Stimulated activated CD4-positive, alpha-beta T cell treated with anti-CD3 and anti-CD28 coated beads, Interleukin-4, amount 100 ng/mL, for 4 hours (primary cell): ENCODE measurements around the gene DEFB132.
"Not testable (repeated sequence)": the region's sequence is repeated elsewhere in the genome, so short reads cannot be mapped to it uniquely, and the experiment has no call there.

Experiments
- DNase-seq, 2 experiments: peaks; one replicate each; pipeline ENCODE4 v3.0.0-alpha.2; 2020

The DEFB132 gene

GRCh38 chr20:257419-257818 is at the start of gene DEFB132:
TSS of gene DEFB132 (plus strand) at chr20:257724. CDS start at chr20:257779, 55 bp downstream.
- DNase-seq = no peak

- DNase-seq = peak in 1 of 2 experiments; percentile 6
These were observed 48.5 kb upstream of the DEFB132 start for GRCh38 chr20:208942-209566.

GRCh38 chr20:210809-211502 is 46.6 kb upstream of the DEFB132 start:
- no peak for DNase-seq

GRCh38 chr20:214383-214782 is 43.1 kb upstream of the DEFB132 start:
- no peak for DNase-seq

- no peak for DNase-seq
These were observed 41.7 kb upstream of the DEFB132 start for GRCh38 chr20:215796-216195.

- DNase-seq = no peak
These were observed 40.3 kb upstream of the DEFB132 start for GRCh38 chr20:217266-217665.

- no peak for DNase-seq
These were observed 38.0 kb upstream of the DEFB132 start for GRCh38 chr20:219290-220115.

GRCh38 chr20:221258-221830 is 36.2 kb upstream of the DEFB132 start:
- DNase-seq = no peak

- DNase-seq = not testable (repeated sequence)
These were observed 31.6 kb upstream of the DEFB132 start for GRCh38 chr20:225879-226278.

- DNase-seq = no peak
These were observed 30.6 kb upstream of the DEFB132 start, which contains the start of gene DEFB129 for GRCh38 chr20:226958-227357. TSS of gene DEFB129 (plus strand) at chr20:227258. CDS start at chr20:227289, 31 bp downstream.

GRCh38 chr20:227439-228105 is 30.0 kb upstream of the DEFB132 start:
- DNase-seq = peak in 1 of 2 experiments; percentile 19

GRCh38 chr20:235891-236290 is 21.6 kb upstream of the DEFB132 start:
- no peak for DNase-seq

- peak; percentile 10 to 47 for DNase-seq
These were observed 20.0 kb upstream of the DEFB132 start for GRCh38 chr20:237489-237888.

GRCh38 chr20:237929-238328 is 19.6 kb upstream of the DEFB132 start:
- DNase-seq = no peak

GRCh38 chr20:242905-243304 is 14.6 kb upstream of the DEFB132 start:
- DNase-seq = no peak

- no peak for DNase-seq
These were observed 6.2 kb upstream of the DEFB132 start for GRCh38 chr20:251354-251753.

GRCh38 chr20:252801-253200 is 4.7 kb upstream of the DEFB132 start:
- DNase-seq = no peak

GRCh38 chr20:253447-253846 is 4.1 kb upstream of the DEFB132 start:
- not testable (repeated sequence) for DNase-seq

GRCh38 chr20:258269-258858 is 840 bp downstream of the DEFB132 start:
- no peak for DNase-seq

GRCh38 chr20:258963-259362 is 1.4 kb downstream of the DEFB132 start:
- DNase-seq = no peak

GRCh38 chr20:259981-260380 is 2.5 kb downstream of the DEFB132 start:
- DNase-seq = no peak

- no peak for DNase-seq
These were observed 6.2 kb downstream of the DEFB132 start for GRCh38 chr20:263701-264100.
